Fibroblast of lung (primary cell): Measurements from ENCODE around the gene TSEN2.

ENCODE experiments used
- EZH2 ChIP-seq: IDR thresholded peaks from 2 replicates; pipeline ENCODE4 v1.5.1; 2012; ENCODE audit warnings: low read length, control low read depth, mild to moderate bottlenecking; ENCODE audit errors: missing control alignments
- TF ChIP-seq, protein P1 (sequence below), 2 donors: IDR thresholded peaks in 1 of 2; conservative IDR thresholded peaks in 1 of 2; 1 replicate in 1 of 2; 2 replicates in 1 of 2; pipeline ENCODE4 v1.5.1; 2011 to 2012; ENCODE audit warnings: low read length in 2 of 2, control low read depth in 1 of 2, inconsistent platforms in 1 of 2, low read depth in 1 of 2, mild to moderate bottlenecking in 1 of 2

DNA sequence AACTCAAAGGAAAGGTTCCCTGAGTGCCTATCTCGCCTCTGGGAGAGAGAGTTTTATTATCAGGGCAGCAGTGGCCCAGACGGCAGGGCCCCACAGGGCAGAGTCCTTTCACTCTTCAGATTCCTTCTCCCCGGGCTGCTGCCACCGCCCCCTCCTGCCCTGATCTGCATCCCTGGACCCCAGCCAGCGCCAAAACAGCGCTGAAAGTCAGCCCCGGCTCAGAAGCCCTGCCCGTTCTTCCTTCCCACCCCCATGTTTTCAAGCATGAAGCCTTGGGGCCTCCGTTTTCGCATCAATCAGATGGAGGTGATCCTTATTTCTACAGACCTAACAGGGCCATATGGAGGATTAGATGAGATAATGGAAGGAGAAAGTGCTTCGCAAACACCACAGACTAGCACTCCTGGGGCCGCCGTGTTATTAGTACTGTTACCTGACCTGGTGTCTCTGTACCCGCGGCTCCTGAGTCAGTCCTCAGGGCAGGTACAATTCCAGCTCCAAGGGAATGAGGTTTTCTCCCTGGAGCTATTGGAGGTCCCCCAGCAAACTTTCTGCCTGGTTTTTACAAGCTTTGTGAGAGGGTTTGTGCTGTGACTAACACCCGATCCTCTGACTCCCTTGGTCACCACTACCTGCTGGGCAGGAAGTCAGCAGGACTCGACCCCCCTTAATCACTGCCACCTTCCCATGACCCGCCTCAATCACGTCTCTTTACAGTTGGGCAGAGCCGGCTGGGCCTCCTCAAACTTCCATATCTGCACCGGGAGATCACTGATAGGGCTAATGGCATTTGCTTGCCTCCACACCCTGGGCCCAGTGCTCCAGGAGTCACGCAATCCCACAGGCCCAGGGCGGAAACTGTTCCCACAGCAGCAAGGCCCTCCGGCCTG, 39.5 kb upstream of the TSEN2 start:
- TF ChIP-seq, protein P1, sequence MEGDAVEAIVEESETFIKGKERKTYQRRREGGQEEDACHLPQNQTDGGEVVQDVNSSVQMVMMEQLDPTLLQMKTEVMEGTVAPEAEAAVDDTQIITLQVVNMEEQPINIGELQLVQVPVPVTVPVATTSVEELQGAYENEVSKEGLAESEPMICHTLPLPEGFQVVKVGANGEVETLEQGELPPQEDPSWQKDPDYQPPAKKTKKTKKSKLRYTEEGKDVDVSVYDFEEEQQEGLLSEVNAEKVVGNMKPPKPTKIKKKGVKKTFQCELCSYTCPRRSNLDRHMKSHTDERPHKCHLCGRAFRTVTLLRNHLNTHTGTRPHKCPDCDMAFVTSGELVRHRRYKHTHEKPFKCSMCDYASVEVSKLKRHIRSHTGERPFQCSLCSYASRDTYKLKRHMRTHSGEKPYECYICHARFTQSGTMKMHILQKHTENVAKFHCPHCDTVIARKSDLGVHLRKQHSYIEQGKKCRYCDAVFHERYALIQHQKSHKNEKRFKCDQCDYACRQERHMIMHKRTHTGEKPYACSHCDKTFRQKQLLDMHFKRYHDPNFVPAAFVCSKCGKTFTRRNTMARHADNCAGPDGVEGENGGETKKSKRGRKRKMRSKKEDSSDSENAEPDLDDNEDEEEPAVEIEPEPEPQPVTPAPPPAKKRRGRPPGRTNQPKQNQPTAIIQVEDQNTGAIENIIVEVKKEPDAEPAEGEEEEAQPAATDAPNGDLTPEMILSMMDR (conservative IDR thresholded peaks at IDR 0.05 in 1 of 2, IDR thresholded peaks at IDR 0.05 in 1 of 2; ENCODE audit: low read depth in 1 of 2, low read length in 2 of 2): no peak
- no peak for TF ChIP-seq EZH2
